Skeletal muscle tissue (tissue), 4 donors: ENCODE measurements around the gene LPCAT2. TPM values are rescaled to one million over a fixed set of nuclear protein-coding genes. Genes with fewer than 3 reads are reported as not detected.

Source experiments
- H3K27ac ChIP-seq: one replicate; pipeline ENCODE4 v1.7.0; 2013; ENCODE audit warnings: mild to moderate bottlenecking, low read depth, low read length, inconsistent platforms
- H3K27me3 ChIP-seq, 3 donors: one replicate each; pipeline ENCODE4 v1.7.0; 2013; ENCODE audit warnings: low read length in 3 of 3; ENCODE audit not compliant: control insufficient read depth in 3 of 3, insufficient read depth in 3 of 3
- H3K36me3 ChIP-seq, 3 donors: one replicate each; pipeline ENCODE4 v1.7.0; 2013; ENCODE audit warnings: low read length in 3 of 3; ENCODE audit not compliant: control insufficient read depth in 3 of 3, insufficient read depth in 3 of 3
- H3K4me1 ChIP-seq, 3 donors: one replicate each; pipeline ENCODE4 v1.7.0; 2013; ENCODE audit warnings: low read length in 3 of 3, mild to moderate bottlenecking in 3 of 3; ENCODE audit not compliant: control insufficient read depth in 3 of 3, insufficient read depth in 3 of 3
- H3K4me3 ChIP-seq, 3 donors: one replicate each; pipeline ENCODE4 v1.7.0; 2013; ENCODE audit warnings: low read length in 3 of 3
- H3K9ac ChIP-seq, 3 donors: one replicate each; pipeline ENCODE4 v1.7.0; 2013; ENCODE audit warnings: low read length in 3 of 3, mild to moderate bottlenecking in 3 of 3, moderate library complexity in 2 of 3, low read depth in 1 of 3
- H3K9me3 ChIP-seq, 3 donors: one replicate each; pipeline ENCODE4 v1.7.0; 2013; ENCODE audit warnings: low read length in 3 of 3; ENCODE audit not compliant: control insufficient read depth in 3 of 3
- total RNA-seq: library from RNA; depleted of rRNA; stranded (reverse); fragments of >200 nt; gene quantifications from one replicate; pipeline ENCODE4 v1.2.3, GENCODE V29; 2014
- donor health status: Osteomylitis.

Gene LPCAT2
- total RNA-seq, 1 donor from 2014 or later = 24.5 TPM

DNA sequence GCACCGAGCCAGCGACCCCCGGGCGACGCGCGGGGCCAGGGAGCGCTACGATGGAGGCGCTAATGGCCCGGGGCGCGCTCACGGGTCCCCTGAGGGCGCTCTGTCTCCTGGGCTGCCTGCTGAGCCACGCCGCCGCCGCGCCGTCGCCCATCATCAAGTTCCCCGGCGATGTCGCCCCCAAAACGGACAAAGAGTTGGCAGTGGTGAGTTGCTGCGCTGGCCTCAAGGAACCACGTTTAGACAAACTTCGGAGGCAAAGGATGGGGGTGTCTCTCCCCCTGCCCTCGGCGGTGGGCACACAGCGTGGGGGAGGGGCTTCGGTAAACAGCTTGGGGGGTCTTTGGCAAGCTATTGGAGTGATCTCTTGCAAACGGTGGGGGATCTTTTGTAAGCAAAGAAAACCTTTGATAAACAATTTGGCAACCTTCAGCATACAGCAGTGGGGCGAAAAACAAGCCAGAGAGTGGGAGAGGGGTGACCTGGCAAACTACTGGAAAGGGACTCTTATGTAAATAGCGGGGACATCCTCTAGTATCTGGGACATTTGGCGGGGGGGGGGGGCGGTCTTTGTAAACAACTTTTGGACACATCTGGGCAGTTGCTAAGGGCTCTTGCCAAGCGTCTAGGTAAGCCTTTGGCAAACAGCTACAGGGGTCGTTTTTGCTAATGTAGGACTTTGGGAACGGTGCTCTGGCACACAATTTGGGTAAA, 29.3 kb upstream of the LPCAT2 start:
- no peaks in the 10 kb centered on the region for H3K9me3 ChIP-seq
- peaks cover 12 to 14% (median 12%) of the 10 kb centered on the region in 3 donors for H3K36me3 ChIP-seq
- H3K4me1 ChIP-seq = peaks cover 27 to 37% (median 30%) of the 10 kb centered on the region in 3 donors
- H3K9ac ChIP-seq = peak overlapping the region; percentile 59 to 70 (median 62)
- H3K27ac ChIP-seq = peak overlapping the region; percentile 82
- peak overlapping the region; percentile 56 to 73 (median 61) for H3K4me3 ChIP-seq
- peaks cover 17 to 29% (median 21%) of the 10 kb centered on the region in 3 donors for H3K27me3 ChIP-seq

DNA sequence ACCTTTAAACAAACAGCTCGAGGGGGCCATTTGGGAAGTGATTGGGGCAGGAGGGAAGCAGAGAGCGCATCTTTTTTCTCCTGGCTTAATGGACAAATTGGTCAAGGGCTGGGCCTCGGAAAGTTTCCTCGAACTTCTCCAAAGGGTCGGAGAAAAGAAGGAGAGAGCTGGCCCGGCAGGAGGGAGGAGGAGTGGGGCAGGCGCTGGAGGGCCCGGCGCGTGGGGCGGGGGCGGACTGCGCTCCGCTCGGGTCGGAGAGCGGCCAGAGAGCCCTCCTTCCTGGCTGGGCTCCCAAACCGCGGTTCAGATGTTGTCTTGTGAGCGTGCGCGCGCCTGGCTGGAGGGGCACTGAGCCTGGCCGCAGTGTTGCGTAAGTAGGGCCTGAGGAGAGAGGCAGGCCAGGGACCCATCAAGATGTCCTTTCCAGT, 28.6 kb upstream of the LPCAT2 start:
- H3K4me3 ChIP-seq = peak overlapping the region; percentile 56 to 73 (median 61)
- H3K36me3 ChIP-seq = peaks cover 18 to 21% (median 19%) of the 10 kb centered on the region in 3 donors
- H3K4me1 ChIP-seq = peaks cover 27 to 38% (median 30%) of the 10 kb centered on the region in 3 donors
- H3K27ac ChIP-seq = peak overlapping the region; percentile 82
- H3K9ac ChIP-seq = peak overlapping the region; percentile 53 to 70 (median 59)
- H3K9me3 ChIP-seq = no peaks in the 10 kb centered on the region
- H3K27me3 ChIP-seq = peaks cover 17 to 29% (median 21%) of the 10 kb centered on the region in 3 donors

DNA sequence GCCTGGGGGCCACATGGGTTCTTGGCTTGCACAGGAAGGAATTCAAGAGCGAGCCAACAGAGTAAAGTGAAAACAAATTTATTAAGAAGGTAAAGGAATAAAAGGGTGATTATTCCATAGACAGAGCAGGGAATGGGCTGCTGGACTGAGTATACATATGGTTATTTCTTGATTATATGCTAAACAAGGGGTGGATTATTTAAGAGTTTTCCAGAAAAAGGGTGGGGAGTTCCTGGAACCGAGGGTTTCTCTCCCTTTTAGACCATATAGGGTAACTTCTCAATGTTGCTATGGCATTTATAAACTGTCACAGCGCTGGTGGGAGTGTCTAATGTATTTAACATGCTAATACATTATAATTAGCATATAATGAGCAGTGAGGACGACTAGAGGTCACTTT, 27.8 kb upstream of the LPCAT2 start:
- Histone ChIP-seq H3K27ac (peak overlapping the region; percentile 82), H3K27me3 (peaks cover 17 to 29% (median 21%) of the 10 kb centered on the region in 3 donors), H3K4me3 (peak overlapping the region; percentile 41 to 56 (median 51)), H3K4me1 (peaks cover 23 to 38% (median 30%) of the 10 kb centered on the region in 3 donors), H3K9ac (peak overlapping the region in 2 of 3 donors; percentile 10 to 45), H3K9me3 (no peaks in the 10 kb centered on the region), H3K36me3 (peaks cover 19 to 23% (median 23%) of the 10 kb centered on the region in 3 donors)

DNA sequence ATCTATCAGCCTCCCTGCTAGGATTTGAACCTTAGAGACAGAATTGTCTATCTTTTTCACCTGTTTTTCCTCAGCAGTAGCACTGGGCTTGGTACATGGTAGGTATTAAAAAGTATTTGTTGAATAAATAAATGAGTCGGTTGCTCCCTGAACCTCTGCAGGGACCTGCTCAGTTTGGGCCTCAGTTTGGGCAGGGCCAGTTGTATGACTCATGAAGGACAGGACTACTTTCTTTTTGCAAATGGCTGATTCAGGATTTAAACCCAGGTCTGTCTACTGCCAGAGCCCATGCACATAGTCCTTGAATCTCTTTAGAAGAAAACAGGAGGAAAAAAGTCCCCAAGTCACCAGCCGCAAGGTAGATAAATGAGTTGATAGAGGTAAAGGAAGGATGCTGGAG, 26.8 kb upstream of the LPCAT2 start:
- peak overlapping the region in 1 of 3 donors; percentile 17 for H3K4me3 ChIP-seq
- H3K9me3 ChIP-seq = no peaks in the 10 kb centered on the region
- no peak overlapping the region for H3K27ac ChIP-seq
- no peak overlapping the region for H3K9ac ChIP-seq
- H3K27me3 ChIP-seq = peaks cover 17 to 29% (median 21%) of the 10 kb centered on the region in 3 donors
- peaks cover 19 to 24% (median 23%) of the 10 kb centered on the region in 3 donors for H3K36me3 ChIP-seq
- H3K4me1 ChIP-seq = peaks cover 13 to 28% (median 26%) of the 10 kb centered on the region in 3 donors

DNA sequence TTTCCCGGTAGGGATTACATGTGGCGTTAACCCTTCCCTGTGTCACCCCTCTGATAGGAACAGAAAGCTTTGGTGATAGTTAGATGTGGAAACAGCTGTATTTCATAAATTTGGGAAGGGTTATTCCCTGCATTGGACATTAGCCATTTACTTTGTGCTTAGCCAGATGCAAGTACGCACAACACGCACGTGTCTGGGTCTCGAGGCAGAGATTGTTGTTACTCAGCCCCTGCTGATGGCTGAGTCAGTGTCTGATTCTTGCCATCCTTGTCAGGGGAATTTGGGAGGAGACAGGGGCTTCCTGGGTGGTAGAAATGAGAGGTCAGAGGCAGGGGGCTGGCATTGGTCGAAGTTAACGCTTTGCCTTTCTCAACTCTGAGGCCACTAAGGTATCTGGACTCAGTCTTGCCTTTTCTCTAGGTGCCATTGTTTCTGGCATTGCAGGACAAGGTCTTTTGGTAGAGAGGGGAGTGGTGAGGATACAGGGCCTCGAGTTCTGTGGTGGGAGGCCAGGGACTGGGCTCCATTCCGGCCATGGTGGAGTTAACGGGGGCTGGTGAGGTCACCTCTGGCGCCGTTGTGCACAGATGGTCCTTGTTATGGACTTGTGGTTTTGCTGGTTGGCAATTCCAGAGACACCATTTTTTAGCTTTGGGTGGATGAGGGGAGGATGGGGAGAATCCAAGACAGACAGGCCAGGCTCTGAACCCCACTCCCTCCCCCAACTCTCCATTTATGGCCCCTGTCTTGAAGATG, 21.6 kb upstream of the LPCAT2 start:
- Histone ChIP-seq H3K4me1 (peaks cover 9 to 21% (median 12%) of the 10 kb centered on the region in 3 donors), H3K36me3 (peaks cover 29 to 47% (median 34%) of the 10 kb centered on the region in 3 donors), H3K9ac (peak overlapping the region in 1 of 3 donors; percentile 50), H3K27ac (peak overlapping the region; percentile 28), H3K4me3 (no peak overlapping the region), H3K9me3 (no peaks in the 10 kb centered on the region), H3K27me3 (peaks cover 0 to 4% (median 2%) of the 10 kb centered on the region in 3 donors)

GRCh38 chr16:55488306-55488705, 20.6 kb upstream of the LPCAT2 start:
- peaks cover 27 to 42% (median 34%) of the 10 kb centered on the region in 3 donors for H3K36me3 ChIP-seq
- H3K4me3 ChIP-seq = no peak overlapping the region
- peaks cover 9 to 21% (median 12%) of the 10 kb centered on the region in 3 donors for H3K4me1 ChIP-seq
- no peaks in the 10 kb centered on the region for H3K9me3 ChIP-seq
- H3K9ac ChIP-seq = no peak overlapping the region
- H3K27ac ChIP-seq = peak overlapping the region; percentile 28
- H3K27me3 ChIP-seq = peaks cover 0 to 2% (median 0%) of the 10 kb centered on the region in 3 donors

DNA sequence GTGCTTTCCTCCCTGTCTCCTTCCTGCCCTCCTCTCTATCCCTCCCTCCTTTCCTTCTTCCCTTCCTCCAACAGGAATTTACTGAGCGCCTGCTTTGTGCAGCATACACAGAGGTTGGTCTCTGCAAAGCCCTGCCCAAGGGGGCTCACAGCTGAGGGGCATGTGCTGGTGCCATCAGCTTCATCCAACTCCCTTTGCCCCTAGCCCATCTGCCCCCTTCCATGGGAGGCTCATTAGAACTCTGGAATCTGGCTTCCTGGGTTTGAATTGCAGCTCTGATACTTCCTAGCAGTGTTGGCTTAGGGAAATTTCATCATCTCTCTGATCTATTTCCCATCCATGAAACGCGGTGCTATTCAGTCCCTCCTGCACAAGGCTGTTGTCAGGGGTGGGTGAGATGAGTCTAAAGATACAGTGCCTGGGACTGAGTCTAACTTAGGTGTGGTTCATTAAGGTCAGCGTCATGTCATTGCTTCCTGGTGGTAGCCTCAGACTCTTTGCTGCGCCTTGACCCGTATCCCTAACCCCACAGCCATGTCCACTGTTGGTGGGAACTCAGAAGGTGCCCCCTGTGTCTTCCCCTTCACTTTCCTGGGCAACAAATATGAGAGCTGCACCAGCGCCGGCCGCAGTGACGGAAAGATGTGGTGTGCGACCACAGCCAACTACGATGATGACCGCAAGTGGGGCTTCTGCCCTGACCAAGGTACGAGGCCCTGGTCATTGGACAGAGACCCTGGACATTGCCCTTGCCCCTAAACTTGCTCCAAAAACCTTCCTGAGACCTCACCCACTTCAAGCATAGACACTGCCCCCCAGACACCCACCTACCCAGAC, 19.5 kb upstream of the LPCAT2 start:
- Histone ChIP-seq H3K27me3 (peaks cover 0 to 2% (median 0%) of the 10 kb centered on the region in 3 donors), H3K9me3 (no peaks in the 10 kb centered on the region), H3K4me3 (no peak overlapping the region), H3K27ac (no peak overlapping the region), H3K36me3 (peaks cover 23 to 34% (median 26%) of the 10 kb centered on the region in 3 donors), H3K4me1 (peaks cover 8 to 21% (median 9%) of the 10 kb centered on the region in 3 donors), H3K9ac (no peak overlapping the region)

- Histone ChIP-seq H3K9me3 (no peaks in the 10 kb centered on the region), H3K9ac (no peak overlapping the region), H3K4me1 (peaks cover 7 to 27% (median 10%) of the 10 kb centered on the region in 3 donors), H3K4me3 (no peak overlapping the region), H3K27me3 (peaks cover 0 to 2% (median 0%) of the 10 kb centered on the region in 3 donors), H3K27ac (no peak overlapping the region), H3K36me3 (peaks cover 17 to 30% (median 22%) of the 10 kb centered on the region in 3 donors)
Observed at GRCh38 chr16:55489956-55490265, 19.0 kb upstream of the LPCAT2 start.

DNA sequence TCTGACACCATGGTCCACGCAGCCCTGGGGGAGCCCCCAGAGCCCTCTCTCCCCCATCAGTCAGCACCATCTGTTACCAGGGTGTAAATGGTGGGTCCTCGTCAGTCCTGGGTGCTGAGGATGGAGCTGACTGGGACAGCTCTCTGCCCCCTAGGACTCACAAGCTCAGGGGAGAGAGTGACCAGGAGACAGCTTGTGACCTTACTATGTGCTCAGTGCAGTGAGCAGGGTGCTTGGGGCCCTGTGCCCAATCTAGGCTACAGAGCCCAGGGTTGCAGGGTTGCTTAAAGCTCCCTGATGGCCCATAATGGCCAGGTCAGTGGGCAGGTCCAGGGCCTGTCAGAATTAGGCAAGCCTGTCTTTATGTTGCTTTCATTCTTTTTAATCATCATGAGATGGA, 18.6 kb upstream of the LPCAT2 start:
- Histone ChIP-seq H3K9ac (no peak overlapping the region), H3K27ac (no peak overlapping the region), H3K36me3 (peaks cover 14 to 26% (median 18%) of the 10 kb centered on the region in 3 donors), H3K4me3 (no peak overlapping the region), H3K9me3 (no peaks in the 10 kb centered on the region), H3K4me1 (peaks cover 5 to 27% (median 14%) of the 10 kb centered on the region in 3 donors), H3K27me3 (peaks cover 0 to 2% (median 0%) of the 10 kb centered on the region in 3 donors)
